HG03439 (cell line): Measurements from ENCODE around the gene LRIT1.

ENCODE experiments used
- ATAC-seq: cut with Tn5 transposase; IDR thresholded peaks from one replicate; pipeline ENCODE4 v1.9.1; 2021; ENCODE audit warnings: mild to moderate bottlenecking, moderate library complexity; ENCODE audit not compliant: unreplicated experiment

LRIT1 gene

GRCh38 chr10:84195044-84195830, 46.1 kb downstream of the LRIT1 start:
- no peak for ATAC-seq

GRCh38 chr10:84194424-84195043, 46.8 kb downstream of the LRIT1 start, which contains the start of gene CDHR1:
Gene CDHR1 (plus strand): TSS chr10:84194537. CDS start chr10:84194761, 224 bp downstream.
- peak; percentile 82 for ATAC-seq

- no peak for ATAC-seq
These were observed 47.4 kb downstream of the LRIT1 start for GRCh38 chr10:84193846-84194423.

- ATAC-seq = no peak
These were observed 48.0 kb downstream of the LRIT1 start for GRCh38 chr10:84193327-84193726.

GRCh38 chr10:84191106-84191505, 50.2 kb downstream of the LRIT1 start:
- ATAC-seq = no peak

GRCh38 chr10:84190621-84191020, 50.7 kb downstream of the LRIT1 start:
- ATAC-seq = no peak

GRCh38 chr10:84188815-84189214, 52.5 kb downstream of the LRIT1 start:
- no peak for ATAC-seq

GRCh38 chr10:84185526-84186175, 55.7 kb downstream of the LRIT1 start:
- ATAC-seq = no peak

- ATAC-seq = no peak
These were observed 56.8 kb downstream of the LRIT1 start for GRCh38 chr10:84184517-84184916.

GRCh38 chr10:84181631-84182030, 59.7 kb downstream of the LRIT1 start:
- ATAC-seq = no peak
